ENCODE data around the gene KCTD11.

KCTD11 gene

GRCh38 chr17:7380321-7380720 lies 28.4 kb downstream of the KCTD11 start (continued):
- TF ChIP-seq CSRNP3 (CRISPR knock-in tag; IDR thresholded peaks at IDR 0.05) (no peak), ARNTL (CRISPR knock-in tag; IDR thresholded peaks at IDR 0.05; ENCODE audit: borderline replicate concordance, low read depth) (no peak)

- peak; percentile 12; the same call in 2 of the 3 replicates for ATAC-seq
- TF ChIP-seq ISL1 (CRISPR knock-in tag; IDR thresholded peaks at IDR 0.05) (no peak), CSRNP3 (CRISPR knock-in tag; IDR thresholded peaks at IDR 0.05) (no peak), TSHZ2 (CRISPR knock-in tag; IDR thresholded peaks at IDR 0.05) (no peak), ESRRG (CRISPR knock-in tag; IDR thresholded peaks at IDR 0.05) (no peak), CREB5 (CRISPR knock-in tag; IDR thresholded peaks at IDR 0.05; ENCODE audit: low read depth) (no peak), BACH2 (CRISPR knock-in tag; IDR thresholded peaks at IDR 0.05; ENCODE audit: borderline replicate concordance) (no peak), PATZ1 (CRISPR knock-in tag; IDR thresholded peaks at IDR 0.05; ENCODE audit: borderline replicate concordance) (no peak), PPARA (CRISPR knock-in tag; IDR thresholded peaks at IDR 0.05; ENCODE audit: borderline replicate concordance) (no peak), ZC3H10 (CRISPR knock-in tag; IDR thresholded peaks at IDR 0.05) (no peak), ZNF8 (CRISPR knock-in tag; IDR thresholded peaks at IDR 0.05) (no peak), TCF4 (CRISPR knock-in tag; IDR thresholded peaks at IDR 0.05; ENCODE audit: borderline replicate concordance) (no peak)
Observed at GRCh38 chr17:7380855-7381683, 29.1 kb downstream of the KCTD11 start, which contains the start of gene TNK1. TSS of gene TNK1 (plus strand) at chr17:7381089. CDS start at chr17:7382927, 1,838 bp downstream.

- peak; percentile 2; the same call in 1 of the 3 replicates for ATAC-seq
- no peak for TF ChIP-seq ZC3H10 (CRISPR knock-in tag; IDR thresholded peaks at IDR 0.05)
- no peak for TF ChIP-seq RARB (CRISPR knock-in tag; IDR thresholded peaks at IDR 0.05)
- TF ChIP-seq ZFP3 (CRISPR knock-in tag; IDR thresholded peaks at IDR 0.05): no peak
- no peak for TF ChIP-seq TSHZ2 (CRISPR knock-in tag; IDR thresholded peaks at IDR 0.05)
Observed at GRCh38 chr17:7382901-7383300, 30.9 kb downstream of the KCTD11 start.
